SK-N-SH treated with all-trans-retinoic acid at 6 μM for 48 hours (cell line): ENCODE results near the gene GALNT13.
A peak's percentile ranks its signal among the peaks of the same experiment; 100 is the strongest.

Experiments
- ATAC-seq: fragments of 200-7000 bp; cut with Tn5 transposase; 3 replicates; pipeline ENCODE4 v1.9.1; 2020; ENCODE audit warnings: mild to moderate bottlenecking, moderate library complexity
- ARNTL ChIP-seq: fragments of 450-650 bp; formaldehyde crosslinking; IDR thresholded peaks from 2 replicates; pipeline ENCODE4 v1.5.0; 2020; ENCODE audit warnings: low read depth, mild to moderate bottlenecking, moderate library complexity, borderline replicate concordance
- BACH2 ChIP-seq: fragments of 250-450 bp; sonication (Bioruptor Pico); IDR thresholded peaks from 2 replicates; pipeline ENCODE4 v1.9.0; 2021; ENCODE audit warnings: mild to moderate bottlenecking, borderline replicate concordance
- CSDC2 ChIP-seq: fragments of 250-450 bp; sonication (Bioruptor Pico); IDR thresholded peaks from 2 replicates; pipeline ENCODE4 v1.5.0; 2020; ENCODE audit warnings: mild to moderate bottlenecking, moderate library complexity
- CSRNP3 ChIP-seq: fragments of 250-450 bp; sonication (Bioruptor Pico); IDR thresholded peaks from 2 replicates; pipeline ENCODE4 v1.5.1; 2021; ENCODE audit warnings: mild to moderate bottlenecking, moderate library complexity
- ESRRG ChIP-seq: fragments of 250-450 bp; sonication (Bioruptor Pico); IDR thresholded peaks from 2 replicates; pipeline ENCODE4 v1.6.1; 2021; ENCODE audit warnings: mild to moderate bottlenecking
- GLIS3 ChIP-seq: fragments of 250-450 bp; sonication (Bioruptor Pico); IDR thresholded peaks from 2 replicates; pipeline ENCODE4 v1.5.0; 2020; ENCODE audit warnings: mild to moderate bottlenecking, moderate library complexity
- ISL1 ChIP-seq: fragments of 250-450 bp; sonication (Bioruptor Pico); IDR thresholded peaks from 2 replicates; pipeline ENCODE4 v2.1.2; 2022; ENCODE audit warnings: mild to moderate bottlenecking, moderate library complexity
- OSR1 ChIP-seq: fragments of 250-450 bp; sonication (Bioruptor Pico); IDR thresholded peaks from 2 replicates; pipeline ENCODE4 v1.8.0; 2022; ENCODE audit warnings: moderate library complexity, mild to moderate bottlenecking, inconsistent platforms
- PATZ1 ChIP-seq: fragments of 250-450 bp; sonication (Bioruptor Pico); IDR thresholded peaks from 2 replicates; pipeline ENCODE4 v1.8.0; 2020; ENCODE audit warnings: mild to moderate bottlenecking, moderate library complexity, borderline replicate concordance
- POU6F1 ChIP-seq: fragments of 250-450 bp; sonication (Bioruptor Pico); IDR thresholded peaks from 2 replicates; pipeline ENCODE4 v1.8.0; 2021; ENCODE audit warnings: low read depth, mild to moderate bottlenecking, moderate library complexity, borderline replicate concordance
- PPARA ChIP-seq: fragments of 250-450 bp; sonication (Bioruptor Pico); IDR thresholded peaks from 2 replicates; pipeline ENCODE4 v1.5.0; 2020; ENCODE audit warnings: mild to moderate bottlenecking, borderline replicate concordance
- RARB ChIP-seq: fragments of 250-450 bp; sonication (Bioruptor Pico); IDR thresholded peaks from 2 replicates; pipeline ENCODE4 v1.8.0; 2021; ENCODE audit warnings: mild to moderate bottlenecking, moderate library complexity
- SNAI2 ChIP-seq: fragments of 250-450 bp; sonication (Bioruptor Pico); IDR thresholded peaks from 2 replicates; pipeline ENCODE4 v1.5.0; 2020; ENCODE audit warnings: mild to moderate bottlenecking, moderate library complexity
- TCF4 ChIP-seq: fragments of 250-450 bp; sonication (Bioruptor Pico); IDR thresholded peaks from 2 replicates; pipeline ENCODE4 v1.8.0; 2021; ENCODE audit warnings: mild to moderate bottlenecking, moderate library complexity, borderline replicate concordance
- ZC3H10 ChIP-seq: fragments of 250-450 bp; sonication (Bioruptor Pico); IDR thresholded peaks from 2 replicates; pipeline ENCODE4 v1.5.1; 2021; ENCODE audit warnings: mild to moderate bottlenecking, moderate library complexity
- ZFP3 ChIP-seq: fragments of 250-450 bp; sonication (Bioruptor Pico); IDR thresholded peaks from 2 replicates; pipeline ENCODE4 v1.5.0; 2020; ENCODE audit warnings: mild to moderate bottlenecking, moderate library complexity
- ZFP30 ChIP-seq: fragments of 450-650 bp; formaldehyde crosslinking; IDR thresholded peaks from 2 replicates; pipeline ENCODE4 v1.5.0; 2022; ENCODE audit warnings: mild to moderate bottlenecking, moderate library complexity
- ZNF565 ChIP-seq: fragments of 450-650 bp; formaldehyde crosslinking; conservative IDR thresholded peaks from 2 replicates; pipeline ENCODE4 v1.5.0; 2020; ENCODE audit warnings: low read depth, mild to moderate bottlenecking, moderate library complexity
- ZNF70 ChIP-seq: fragments of 450-650 bp; formaldehyde crosslinking; IDR thresholded peaks from 2 replicates; pipeline ENCODE4 v1.5.0; 2020; ENCODE audit warnings: mild to moderate bottlenecking, moderate library complexity
- TF ChIP-seq, protein P1 (sequence below): fragments of 250-450 bp; sonication (Bioruptor Pico); IDR thresholded peaks from 2 replicates; pipeline ENCODE4 v1.5.0; 2020; ENCODE audit warnings: mild to moderate bottlenecking, moderate library complexity
- TF ChIP-seq, protein P2 (sequence below): fragments of 250-450 bp; sonication (Bioruptor Pico); IDR thresholded peaks from 2 replicates; pipeline ENCODE4 v1.5.1; 2020; ENCODE audit warnings: low read depth, mild to moderate bottlenecking, moderate library complexity

The GALNT13 gene

DNA sequence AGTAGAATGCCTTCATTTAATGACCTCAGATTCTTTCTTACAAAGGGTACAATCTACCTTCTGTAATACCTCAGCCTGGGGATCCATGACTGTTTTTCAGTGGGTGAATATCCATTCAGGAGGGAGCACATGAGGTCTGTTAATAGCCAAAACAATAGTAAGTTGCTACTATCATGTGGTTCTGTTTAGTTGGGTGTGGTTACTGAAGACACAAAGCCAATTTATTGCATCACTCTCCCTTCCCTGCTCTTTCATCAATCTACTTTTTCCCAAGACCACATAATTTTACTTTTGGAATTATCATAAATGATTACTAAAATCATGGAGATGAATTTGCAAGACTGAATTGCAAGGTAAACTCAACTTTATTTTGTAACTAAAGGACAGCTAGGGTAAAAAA is 254.2 kb downstream of the GALNT13 start:
- TF ChIP-seq ZFP3: no peak
- no peak for TF ChIP-seq POU6F1 (CRISPR knock-in tag)
- TF ChIP-seq OSR1 (CRISPR knock-in tag): no peak
- TF ChIP-seq CSDC2: no peak
- TF ChIP-seq RARB (CRISPR knock-in tag): no peak
- TF ChIP-seq TCF4 (CRISPR knock-in tag): no peak
- TF ChIP-seq ZFP30 (CRISPR knock-in tag): no peak
- no peak for TF ChIP-seq BACH2
- no peak for TF ChIP-seq ZNF70 (CRISPR knock-in tag)
- TF ChIP-seq PPARA: no peak
- TF ChIP-seq, all 23 proteins: peak for 0
- ATAC-seq: no peak

- TF ChIP-seq BACH2 (0 out of 2 replicates have a peak, but pooled peaks have one; percentile 44), PPARA (peak; percentile 32; the same call in 1 of the 2 replicates), CSRNP3 (CRISPR knock-in tag) (peak; percentile 76; the same call in 1 of the 2 replicates), ZFP3 (peak; percentile 35; the same call in 1 of the 2 replicates), ARNTL (peak; percentile 72; the same call in 1 of the 2 replicates), PATZ1 (CRISPR knock-in tag) (no peak), ISL1 (CRISPR knock-in tag) (peak; percentile 83), ZNF70 (CRISPR knock-in tag) (0 out of 2 replicates have a peak, but pooled peaks have one; percentile 41), TCF4 (CRISPR knock-in tag) (peak; percentile 98), ESRRG (CRISPR knock-in tag) (no peak), ZNF565 (CRISPR knock-in tag) (no peak), SNAI2 (CRISPR knock-in tag) (peak; percentile 68; the same call in 1 of the 2 replicates), GLIS3 (CRISPR knock-in tag) (0 out of 2 replicates have a peak, but pooled peaks have one; percentile 24), ZC3H10 (CRISPR knock-in tag) (no peak)
- TF ChIP-seq, protein P1, sequence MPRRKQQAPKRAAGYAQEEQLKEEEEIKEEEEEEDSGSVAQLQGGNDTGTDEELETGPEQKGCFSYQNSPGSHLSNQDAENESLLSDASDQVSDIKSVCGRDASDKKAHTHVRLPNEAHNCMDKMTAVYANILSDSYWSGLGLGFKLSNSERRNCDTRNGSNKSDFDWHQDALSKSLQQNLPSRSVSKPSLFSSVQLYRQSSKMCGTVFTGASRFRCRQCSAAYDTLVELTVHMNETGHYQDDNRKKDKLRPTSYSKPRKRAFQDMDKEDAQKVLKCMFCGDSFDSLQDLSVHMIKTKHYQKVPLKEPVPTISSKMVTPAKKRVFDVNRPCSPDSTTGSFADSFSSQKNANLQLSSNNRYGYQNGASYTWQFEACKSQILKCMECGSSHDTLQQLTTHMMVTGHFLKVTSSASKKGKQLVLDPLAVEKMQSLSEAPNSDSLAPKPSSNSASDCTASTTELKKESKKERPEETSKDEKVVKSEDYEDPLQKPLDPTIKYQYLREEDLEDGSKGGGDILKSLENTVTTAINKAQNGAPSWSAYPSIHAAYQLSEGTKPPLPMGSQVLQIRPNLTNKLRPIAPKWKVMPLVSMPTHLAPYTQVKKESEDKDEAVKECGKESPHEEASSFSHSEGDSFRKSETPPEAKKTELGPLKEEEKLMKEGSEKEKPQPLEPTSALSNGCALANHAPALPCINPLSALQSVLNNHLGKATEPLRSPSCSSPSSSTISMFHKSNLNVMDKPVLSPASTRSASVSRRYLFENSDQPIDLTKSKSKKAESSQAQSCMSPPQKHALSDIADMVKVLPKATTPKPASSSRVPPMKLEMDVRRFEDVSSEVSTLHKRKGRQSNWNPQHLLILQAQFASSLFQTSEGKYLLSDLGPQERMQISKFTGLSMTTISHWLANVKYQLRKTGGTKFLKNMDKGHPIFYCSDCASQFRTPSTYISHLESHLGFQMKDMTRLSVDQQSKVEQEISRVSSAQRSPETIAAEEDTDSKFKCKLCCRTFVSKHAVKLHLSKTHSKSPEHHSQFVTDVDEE (CRISPR knock-in tag): peak; percentile 88
- TF ChIP-seq, protein P2, sequence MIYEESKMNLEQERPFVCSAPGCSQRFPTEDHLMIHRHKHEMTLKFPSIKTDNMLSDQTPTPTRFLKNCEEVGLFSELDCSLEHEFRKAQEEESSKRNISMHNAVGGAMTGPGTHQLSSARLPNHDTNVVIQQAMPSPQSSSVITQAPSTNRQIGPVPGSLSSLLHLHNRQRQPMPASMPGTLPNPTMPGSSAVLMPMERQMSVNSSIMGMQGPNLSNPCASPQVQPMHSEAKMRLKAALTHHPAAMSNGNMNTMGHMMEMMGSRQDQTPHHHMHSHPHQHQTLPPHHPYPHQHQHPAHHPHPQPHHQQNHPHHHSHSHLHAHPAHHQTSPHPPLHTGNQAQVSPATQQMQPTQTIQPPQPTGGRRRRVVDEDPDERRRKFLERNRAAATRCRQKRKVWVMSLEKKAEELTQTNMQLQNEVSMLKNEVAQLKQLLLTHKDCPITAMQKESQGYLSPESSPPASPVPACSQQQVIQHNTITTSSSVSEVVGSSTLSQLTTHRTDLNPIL (CRISPR knock-in tag): peak; percentile 31; the same call in 1 of the 2 replicates
- ATAC-seq: no peak
These were observed 259.1 kb downstream of the GALNT13 start for GRCh38 chr2:154130821-154131220.

DNA sequence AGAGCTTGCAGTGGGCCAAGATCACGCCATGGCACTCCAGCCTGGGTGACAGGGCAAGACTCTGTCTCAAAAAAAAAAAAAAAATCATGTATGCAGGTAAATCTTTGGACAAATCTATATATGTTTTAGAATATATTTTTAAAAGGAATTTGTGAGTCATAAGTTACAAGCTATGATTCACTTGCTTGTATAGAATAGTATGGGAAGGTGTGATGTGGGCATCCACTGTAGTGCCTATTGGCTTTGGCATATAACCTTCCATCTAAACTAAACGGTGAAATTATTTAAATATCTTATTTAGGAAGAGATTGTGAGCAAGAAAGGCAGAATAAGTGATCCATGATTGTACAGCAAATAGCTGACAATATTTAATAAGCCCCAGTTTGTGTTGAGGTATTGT is 261.1 kb downstream of the GALNT13 start:
- no peak for ATAC-seq
- TF ChIP-seq OSR1 (CRISPR knock-in tag): no peak
- no peak for TF ChIP-seq BACH2
- TF ChIP-seq ESRRG (CRISPR knock-in tag): no peak
- TF ChIP-seq CSRNP3 (CRISPR knock-in tag): no peak
- no peak for TF ChIP-seq CSDC2
